ENCODE results near the gene TMEM232.

DNA sequence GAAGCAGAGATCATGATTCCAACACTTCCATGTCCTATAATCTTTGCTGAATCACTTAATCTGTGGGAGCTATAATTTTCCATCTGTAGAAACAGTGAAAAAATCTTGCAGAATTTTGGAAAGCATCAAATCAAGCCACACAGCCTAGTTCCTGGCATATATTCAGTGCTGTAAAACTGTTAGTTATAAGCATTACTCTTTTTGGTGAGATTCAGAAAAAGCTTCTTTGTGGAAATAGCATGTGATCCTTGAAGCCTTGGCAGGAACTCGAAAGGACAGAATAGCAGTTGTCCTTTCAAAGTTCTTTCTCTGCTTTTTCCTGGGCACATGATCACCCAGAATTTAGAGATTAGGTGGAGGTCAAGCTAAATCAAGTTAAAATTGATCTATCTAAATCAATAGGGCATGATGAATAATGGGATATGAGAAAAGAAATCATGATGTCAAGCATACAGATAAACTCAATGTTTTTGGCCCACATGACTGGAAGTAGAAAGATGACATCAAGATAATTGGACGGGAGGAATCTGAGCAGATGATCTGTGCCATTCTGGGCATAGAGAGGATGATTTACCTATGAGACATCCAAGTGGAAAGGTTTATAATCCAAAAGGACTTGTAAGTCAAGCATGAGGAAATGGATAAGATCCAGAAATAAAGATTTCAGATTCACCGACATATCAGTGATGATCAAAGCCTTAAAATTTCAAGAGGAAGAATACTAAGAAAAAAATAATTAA lies 73.1 kb downstream of the TMEM232 start:
- TF ChIP-seq, protein P1, sequence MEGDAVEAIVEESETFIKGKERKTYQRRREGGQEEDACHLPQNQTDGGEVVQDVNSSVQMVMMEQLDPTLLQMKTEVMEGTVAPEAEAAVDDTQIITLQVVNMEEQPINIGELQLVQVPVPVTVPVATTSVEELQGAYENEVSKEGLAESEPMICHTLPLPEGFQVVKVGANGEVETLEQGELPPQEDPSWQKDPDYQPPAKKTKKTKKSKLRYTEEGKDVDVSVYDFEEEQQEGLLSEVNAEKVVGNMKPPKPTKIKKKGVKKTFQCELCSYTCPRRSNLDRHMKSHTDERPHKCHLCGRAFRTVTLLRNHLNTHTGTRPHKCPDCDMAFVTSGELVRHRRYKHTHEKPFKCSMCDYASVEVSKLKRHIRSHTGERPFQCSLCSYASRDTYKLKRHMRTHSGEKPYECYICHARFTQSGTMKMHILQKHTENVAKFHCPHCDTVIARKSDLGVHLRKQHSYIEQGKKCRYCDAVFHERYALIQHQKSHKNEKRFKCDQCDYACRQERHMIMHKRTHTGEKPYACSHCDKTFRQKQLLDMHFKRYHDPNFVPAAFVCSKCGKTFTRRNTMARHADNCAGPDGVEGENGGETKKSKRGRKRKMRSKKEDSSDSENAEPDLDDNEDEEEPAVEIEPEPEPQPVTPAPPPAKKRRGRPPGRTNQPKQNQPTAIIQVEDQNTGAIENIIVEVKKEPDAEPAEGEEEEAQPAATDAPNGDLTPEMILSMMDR (IDR thresholded peaks at IDR 0.05), result no peak
- TF ChIP-seq POLR2A (IDR thresholded peaks at IDR 0.05), result no peak

Data from esophagus squamous epithelium (tissue), 4 donors.